ENCODE data around the gene ADD3. TPM values are rescaled to one million over a fixed set of nuclear protein-coding genes. Genes with fewer than 3 reads are reported as not detected.
"Not testable (repeated sequence)": the region's sequence is repeated elsewhere in the genome, so short reads cannot be mapped to it uniquely, and the experiment has no call there.

ADD3 gene
- total RNA-seq, 1 donor from 2014 or later = 268 TPM

DNA sequence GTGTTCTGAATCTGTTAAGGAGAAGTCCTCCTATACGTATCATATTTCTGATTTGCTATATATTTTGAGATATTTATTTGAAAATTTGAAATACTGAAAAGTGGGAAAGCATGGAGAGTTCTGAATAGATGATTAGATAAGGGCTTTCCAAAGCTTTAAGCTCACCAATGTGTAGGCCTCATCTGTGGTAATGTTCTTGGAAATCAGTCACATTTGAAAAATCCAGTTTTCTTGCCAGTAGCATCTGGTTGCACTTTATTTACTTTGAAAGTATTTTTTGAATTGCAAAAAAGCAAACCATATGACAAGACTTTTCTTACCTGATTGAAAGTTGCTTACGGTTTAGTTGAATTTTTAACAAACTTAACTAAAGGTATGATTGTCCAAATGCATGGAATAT lies 21.7 kb downstream of the ADD3 start:
- intact Hi-C loops (cut with micrococcal nuclease) = no loop called here

- intact Hi-C loops (cut with micrococcal nuclease) = no loop called here
These were observed 25.3 kb downstream of the ADD3 start for GRCh38 chr10:110032801-110033700.

DNA sequence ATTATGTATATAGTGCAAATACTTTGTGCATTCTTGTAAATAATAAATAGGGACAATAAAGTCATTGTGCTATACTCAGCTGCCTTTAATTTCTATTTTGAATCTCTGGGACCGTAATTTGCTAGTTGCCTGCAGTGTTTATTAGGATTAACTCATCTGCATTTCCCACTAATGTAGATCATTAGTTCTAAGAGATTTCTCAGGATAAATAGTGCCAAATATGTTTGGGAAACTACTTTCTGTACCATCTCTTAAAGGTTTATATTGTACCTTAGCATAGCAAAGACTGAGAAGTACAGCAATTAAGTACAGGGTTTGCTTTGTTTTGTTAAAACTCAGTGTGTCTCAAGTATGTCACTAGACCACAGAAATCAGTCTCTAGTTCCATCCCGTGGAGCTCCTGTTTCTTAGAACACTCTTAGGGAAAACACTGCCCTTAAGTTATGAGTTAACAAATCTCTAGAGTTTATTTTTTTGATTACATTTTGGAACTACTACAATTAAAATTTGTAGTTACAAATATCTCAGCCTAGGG lies 26.0 kb downstream of the ADD3 start:
- intact Hi-C loops (cut with micrococcal nuclease) = loop anchor here (2.0 kb wide), 1 partner anchor 55 kb away; no protein-coding TSS in a partner anchor

GRCh38 chr10:110034596-110034995 lies 26.8 kb downstream of the ADD3 start:
- intact Hi-C loops (cut with micrococcal nuclease) = loop anchor here (2.0 kb wide), 1 partner anchor 56 kb away; no protein-coding TSS in a partner anchor

DNA sequence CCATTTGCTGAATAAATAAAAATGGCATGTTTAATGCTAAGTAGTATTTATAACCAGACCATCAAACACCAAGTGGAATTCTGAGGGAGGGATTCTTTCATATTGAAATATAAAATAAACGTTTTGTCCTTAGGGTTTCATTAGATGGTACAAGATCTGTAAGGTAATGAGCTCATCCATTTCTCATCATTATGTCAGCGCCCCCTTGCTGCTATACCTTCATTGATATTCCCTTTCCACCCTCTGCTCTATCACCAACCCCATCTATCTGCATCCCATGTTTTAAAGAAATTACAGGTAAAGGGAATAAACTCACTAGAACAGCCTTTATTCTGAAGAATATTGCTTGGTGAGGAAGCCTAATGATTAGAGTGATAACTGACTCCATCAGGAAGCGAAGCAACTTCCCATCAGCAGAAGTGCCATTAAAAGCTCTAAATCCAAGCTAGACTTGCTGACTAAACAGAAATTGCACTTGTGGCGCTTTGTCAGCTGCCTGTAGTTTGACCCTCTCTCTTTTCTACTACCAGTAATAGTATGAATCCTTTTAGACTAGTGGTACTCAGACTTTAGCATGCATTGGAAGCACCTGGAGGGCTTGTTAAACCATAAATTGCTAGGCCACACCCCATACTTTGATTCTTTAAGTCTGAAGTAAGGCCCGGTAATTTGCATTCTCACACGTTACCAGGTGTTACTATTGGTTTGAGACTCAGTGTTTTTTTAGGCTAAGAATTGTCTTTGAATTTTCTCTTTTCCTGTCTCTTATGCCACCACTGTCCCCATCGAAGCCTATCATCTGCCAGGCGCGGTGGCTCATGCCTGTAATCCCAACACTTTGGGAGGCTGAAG lies 27.5 kb downstream of the ADD3 start:
- intact Hi-C loops (cut with micrococcal nuclease) = loop anchor here (2.0 kb wide), 1 partner anchor 56 kb away; no protein-coding TSS in a partner anchor

- intact Hi-C loops (cut with micrococcal nuclease) = no loop called here
These were observed 28.9 kb downstream of the ADD3 start for GRCh38 chr10:110036640-110037039.

- intact Hi-C loops (cut with micrococcal nuclease) = no loop called here
These were observed 31.5 kb downstream of the ADD3 start for GRCh38 chr10:110039254-110039653.

- intact Hi-C loops (cut with micrococcal nuclease) = no loop called here
These were observed 32.3 kb downstream of the ADD3 start for GRCh38 chr10:110040108-110040507.

DNA sequence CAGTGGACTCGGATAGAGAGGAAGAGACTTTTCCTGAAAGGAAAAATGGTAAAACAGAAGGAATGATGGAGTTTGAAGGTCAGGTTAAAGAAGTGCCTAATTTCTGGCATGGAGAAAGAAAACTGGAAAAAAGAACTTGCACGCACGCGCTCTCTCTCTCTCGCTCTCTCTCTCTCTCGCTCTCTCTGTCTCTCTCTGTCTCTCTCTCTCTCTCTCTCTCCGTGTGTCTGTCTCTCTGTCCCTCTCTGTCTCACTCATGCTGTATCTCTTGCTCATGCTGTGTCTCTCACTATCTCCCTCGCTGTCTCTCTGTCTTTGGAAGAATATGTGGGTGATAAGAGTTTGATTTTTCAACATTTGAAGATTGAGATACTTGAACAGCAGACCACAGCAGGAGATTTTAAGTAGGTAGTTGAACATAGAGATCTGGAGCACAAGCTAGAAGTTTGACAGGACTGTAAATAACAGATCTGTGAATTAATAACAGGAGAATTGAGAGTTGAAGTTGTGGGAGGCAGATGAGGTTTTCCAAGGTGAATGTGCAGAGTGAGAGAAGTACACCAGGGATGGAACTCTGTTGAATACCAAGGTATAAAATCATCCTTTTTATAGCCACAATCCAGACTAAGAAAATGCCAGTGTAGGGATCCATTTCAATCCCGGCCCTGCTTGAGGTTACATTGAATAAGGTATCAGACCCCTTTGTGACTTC lies 33.1 kb downstream of the ADD3 start:
- intact Hi-C loops (cut with micrococcal nuclease) = no loop called here

- intact Hi-C loops (cut with micrococcal nuclease) = no loop called here
These were observed 33.7 kb downstream of the ADD3 start for GRCh38 chr10:110041479-110041829.

DNA sequence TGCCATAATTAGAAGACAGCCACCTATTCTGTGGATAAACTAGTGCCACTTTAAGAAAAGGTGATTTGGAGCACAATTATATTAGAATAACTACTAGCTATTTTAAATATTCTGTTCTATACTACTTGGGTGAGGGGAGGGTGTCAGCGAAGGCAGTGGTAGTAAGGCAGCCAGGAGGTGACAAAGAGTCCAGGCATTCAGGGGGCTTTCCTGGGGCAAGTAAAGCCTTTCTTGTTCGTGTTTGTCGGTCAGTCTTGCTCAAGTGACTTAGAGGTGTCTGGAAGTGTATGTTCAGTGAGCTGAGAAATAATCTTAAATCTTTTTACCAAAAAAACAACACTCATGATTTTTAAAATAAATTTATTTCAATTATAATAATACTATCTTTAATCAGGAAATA lies 34.4 kb downstream of the ADD3 start:
- intact Hi-C loops (cut with micrococcal nuclease) = no loop called here

GRCh38 chr10:110042891-110043290 lies 35.1 kb downstream of the ADD3 start:
- intact Hi-C loops (cut with micrococcal nuclease) = no loop called here

GRCh38 chr10:110044681-110045080 lies 36.9 kb downstream of the ADD3 start:
- intact Hi-C loops (cut with micrococcal nuclease) = no loop called here

GRCh38 chr10:110045772-110046171 lies 38.0 kb downstream of the ADD3 start:
- intact Hi-C loops (cut with micrococcal nuclease) = no loop called here

GRCh38 chr10:110048145-110048544 lies 40.4 kb downstream of the ADD3 start:
- intact Hi-C loops (cut with micrococcal nuclease) = not testable (repeated sequence)

- intact Hi-C loops (cut with micrococcal nuclease) = no loop called here
These were observed 41.0 kb downstream of the ADD3 start for GRCh38 chr10:110048781-110049180.

GRCh38 chr10:110049889-110050591 lies 42.3 kb downstream of the ADD3 start:
- intact Hi-C loops (cut with micrococcal nuclease) = loop anchor here (2.0 kb wide), 1 partner anchor 15 kb away; no protein-coding TSS in a partner anchor

- intact Hi-C loops (cut with micrococcal nuclease) = loop anchor here (2.0 kb wide), 1 partner anchor 13 kb away; no protein-coding TSS in a partner anchor
These were observed 43.7 kb downstream of the ADD3 start for GRCh38 chr10:110051487-110051886.

DNA sequence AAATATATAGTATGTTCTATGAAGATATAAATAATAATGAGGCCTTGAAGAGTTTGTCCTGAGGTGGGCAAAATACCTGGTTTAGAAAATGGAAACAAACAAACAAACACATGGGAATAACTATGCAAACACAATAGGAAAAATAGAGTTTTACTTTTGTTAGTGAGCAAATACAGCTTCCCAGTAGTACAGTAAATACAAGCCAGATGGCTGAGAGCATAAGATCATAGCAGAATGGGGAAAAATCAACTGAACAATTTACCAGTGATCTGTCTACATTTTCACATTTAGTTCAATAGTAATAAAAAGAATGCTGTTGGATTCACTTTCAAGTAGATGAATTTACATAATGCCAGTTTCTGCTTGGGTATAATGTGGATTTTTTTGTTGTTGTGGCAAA lies 45.1 kb downstream of the ADD3 start:
- intact Hi-C loops (cut with micrococcal nuclease) = no loop called here

DNA sequence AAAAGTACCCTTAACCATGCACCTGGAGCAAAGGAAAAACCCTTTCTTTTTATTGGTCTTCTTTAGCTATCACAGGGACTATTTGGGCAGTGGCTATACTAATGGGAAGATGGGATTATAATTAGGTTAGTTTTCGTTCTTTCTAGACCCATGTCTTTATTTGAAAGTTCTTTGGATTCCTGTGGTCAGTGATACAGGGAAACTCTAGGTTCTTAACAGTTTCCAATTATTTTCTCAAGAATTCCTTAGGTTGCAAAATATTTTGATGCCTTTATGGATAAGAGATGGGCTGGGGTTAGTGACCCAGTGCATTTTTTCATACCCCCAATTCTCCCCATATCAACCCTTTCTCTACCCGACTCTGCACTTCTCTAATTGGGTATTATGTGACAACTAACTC lies 49.0 kb downstream of the ADD3 start:
- intact Hi-C loops (cut with micrococcal nuclease) = no loop called here
